GM18873 (cell line): ENCODE data around the gene SETD5.

Experiments
- ATAC-seq: cut with Tn5 transposase; IDR thresholded peaks from one replicate; pipeline ENCODE4 v1.9.1; 2021; ENCODE audit warnings: mild to moderate bottlenecking, moderate library complexity, moderate number of reproducible peaks; ENCODE audit not compliant: unreplicated experiment, low FRiP score

SETD5 gene

DNA sequence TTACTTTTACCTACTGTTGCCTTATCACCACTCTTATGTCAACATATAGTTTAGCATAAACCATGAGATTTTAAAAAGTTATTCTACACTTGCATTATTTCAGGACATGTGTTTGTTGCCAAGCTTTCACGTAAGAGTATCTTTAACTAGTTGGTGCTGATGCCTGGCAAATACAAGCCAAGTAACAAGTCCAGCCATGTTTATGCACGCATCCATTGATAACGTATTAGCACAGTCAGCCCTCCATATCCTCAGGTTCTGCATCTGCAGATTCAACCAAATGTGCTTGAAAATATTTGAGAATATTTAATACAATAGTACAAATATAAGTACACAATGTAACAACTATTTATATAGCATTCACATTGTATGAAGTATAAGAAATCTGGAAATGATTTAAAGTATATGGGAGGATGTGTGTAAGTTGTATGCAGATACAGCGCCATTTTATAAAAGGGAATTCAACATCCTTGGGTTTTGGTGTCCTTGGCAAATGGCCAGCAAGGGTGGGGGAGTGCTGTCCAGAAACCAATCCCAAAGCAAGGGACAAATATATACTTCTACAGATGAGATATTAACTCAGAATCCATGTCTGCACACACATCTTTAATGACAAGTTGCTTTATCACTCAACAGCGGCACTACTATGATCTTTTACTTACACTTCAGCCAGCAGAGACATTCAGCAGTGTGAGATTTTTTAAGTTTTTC is 8.7 kb upstream of the SETD5 start:
- ATAC-seq = no peak

DNA sequence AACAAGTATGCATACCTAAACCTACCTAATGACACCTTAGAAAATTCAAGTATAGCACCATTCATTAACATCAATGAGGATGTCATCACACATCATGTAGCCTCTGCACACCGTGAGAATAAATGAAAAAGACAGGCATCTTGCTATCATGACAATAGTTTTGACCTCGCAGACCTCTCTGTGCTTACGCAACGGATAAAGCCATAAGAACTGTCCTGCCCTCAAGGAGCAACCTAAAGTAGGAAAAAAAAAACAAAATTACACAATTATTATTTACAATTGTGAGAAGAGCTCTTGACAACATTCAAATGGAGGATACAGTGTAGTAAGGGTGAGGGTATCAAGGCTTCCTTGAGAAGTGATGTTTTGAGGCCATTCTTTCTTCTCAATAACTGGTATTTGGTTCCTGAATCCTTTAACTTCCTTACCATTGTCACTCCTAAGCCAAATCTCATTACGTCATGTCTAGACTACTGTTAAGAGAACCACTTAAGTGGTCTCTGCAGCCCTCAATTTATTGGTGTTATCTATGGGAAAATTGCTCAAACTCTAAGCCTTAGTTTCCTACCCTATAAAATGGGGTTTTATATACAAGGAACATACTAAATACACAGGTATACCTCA is 7.0 kb upstream of the SETD5 start:
- ATAC-seq = no peak

DNA sequence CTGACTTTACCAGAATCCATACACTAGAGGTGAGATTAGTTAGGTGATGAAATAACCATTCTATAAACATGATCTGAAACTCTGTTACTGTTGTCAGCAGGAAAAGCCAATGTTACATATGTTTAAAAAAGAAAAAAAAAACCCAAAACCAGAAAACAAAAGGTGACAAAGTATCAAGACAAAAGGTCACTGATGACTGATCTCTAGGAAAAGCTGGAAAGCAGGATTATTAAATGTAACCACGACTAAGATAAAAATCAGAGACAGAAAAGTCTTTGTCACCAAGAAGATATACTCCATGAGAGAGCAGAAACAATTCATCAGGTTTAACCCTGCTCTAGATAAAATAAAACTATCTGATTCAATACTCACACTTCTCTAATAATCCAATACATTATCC is 5.4 kb upstream of the SETD5 start:
- ATAC-seq = no peak

DNA sequence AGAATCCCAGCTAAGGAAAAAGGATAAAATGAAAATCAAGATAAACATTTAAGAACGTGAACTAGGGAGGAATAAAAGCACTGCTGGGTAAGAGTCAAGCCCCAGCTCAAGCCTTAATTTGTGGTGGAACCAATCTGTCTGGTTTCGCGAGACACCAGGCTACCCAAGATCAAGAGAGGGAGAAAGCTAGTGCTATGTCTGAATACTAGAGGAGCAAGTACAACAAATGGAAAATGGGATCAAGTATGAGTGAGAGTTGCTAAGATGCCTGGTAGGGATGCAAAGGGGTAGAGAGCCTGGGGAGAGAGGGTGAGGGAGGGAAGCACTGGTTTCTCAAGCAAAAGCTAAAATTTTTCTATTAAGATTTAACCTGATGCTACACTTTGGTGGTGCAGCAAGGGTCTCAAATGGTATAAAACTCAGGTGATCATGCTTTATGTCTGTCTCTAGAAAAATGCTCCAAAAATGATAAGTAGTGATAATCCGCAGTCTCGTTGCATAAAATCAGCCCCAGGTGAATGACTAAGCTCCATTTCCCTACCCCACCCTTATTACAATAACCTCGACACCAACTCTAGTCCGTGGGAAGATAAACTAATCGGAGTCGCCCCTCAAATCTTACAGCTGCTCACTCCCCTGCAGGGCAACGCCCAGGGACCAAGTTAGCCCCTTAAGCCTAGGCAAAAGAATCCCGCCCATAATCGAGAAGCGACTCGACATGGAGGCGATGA is 1.7 kb upstream of the SETD5 start:
- no peak for ATAC-seq

DNA sequence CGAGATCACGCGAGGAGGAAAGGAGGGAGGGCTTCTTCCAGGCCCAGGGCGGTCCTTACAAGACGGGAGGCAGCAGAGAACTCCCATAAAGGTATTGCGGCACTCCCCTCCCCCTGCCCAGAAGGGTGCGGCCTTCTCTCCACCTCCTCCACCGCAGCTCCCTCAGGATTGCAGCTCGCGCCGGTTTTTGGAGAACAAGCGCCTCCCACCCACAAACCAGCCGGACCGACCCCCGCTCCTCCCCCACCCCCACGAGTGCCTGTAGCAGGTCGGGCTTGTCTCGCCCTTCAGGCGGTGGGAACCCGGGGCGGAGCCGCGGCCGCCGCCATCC is 1.1 kb upstream of the SETD5 start:
- ATAC-seq = peak; percentile 21

- ATAC-seq = peak; percentile 71
Observed at GRCh38 chr3:9396632-9397331, 633 bp upstream of the SETD5 start.

- ATAC-seq = no peak
Observed at GRCh38 chr3:9397906-9398699, 688 bp downstream of the SETD5 start.

DNA sequence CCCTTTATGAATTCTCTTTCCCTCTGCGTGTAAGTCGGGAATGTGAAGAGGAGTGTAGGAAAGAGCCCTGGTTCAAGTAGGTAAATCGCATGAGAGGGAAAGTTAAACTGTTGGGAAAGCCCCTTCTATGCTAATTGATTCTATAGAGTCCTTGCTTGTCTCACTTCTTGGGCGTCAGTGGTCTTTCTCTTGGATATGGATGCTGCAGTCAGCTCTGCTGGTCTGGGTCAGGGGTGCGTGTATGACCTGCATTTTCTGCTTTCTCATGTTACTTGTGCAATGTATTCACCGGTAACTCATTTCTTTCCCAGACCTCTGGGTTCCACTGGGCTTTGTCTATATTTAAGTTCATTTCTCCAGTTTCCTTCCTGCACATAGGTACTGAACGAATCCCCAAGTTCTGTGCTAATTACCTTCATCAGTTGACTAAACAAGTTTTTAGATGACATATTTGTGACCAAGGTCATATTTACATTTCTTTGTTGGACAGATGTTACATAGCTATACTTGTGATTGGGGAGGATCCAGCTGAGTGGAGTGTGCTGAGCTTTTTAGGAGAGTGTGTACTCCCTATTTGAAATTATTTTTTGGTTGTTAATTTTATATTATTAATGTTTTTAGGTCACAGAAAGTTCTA is 1.4 kb downstream of the SETD5 start:
- no peak for ATAC-seq

DNA sequence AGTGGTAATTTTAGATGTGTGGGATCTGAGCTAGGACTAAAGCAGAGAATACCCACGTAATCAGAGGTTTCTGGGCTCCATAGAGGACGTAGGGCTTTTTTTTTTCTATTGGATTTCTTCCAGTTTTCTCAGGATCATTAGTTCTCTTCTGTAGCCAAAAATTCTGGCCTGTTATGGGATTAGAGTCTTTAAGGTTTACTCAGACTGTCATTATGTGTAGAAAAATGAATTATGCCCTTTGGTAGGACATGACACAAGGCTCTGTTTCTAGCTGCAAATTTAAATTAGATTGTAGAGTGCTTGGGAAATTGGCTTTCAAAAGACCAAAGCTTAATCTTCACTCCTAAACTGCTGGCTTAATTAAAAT is 1.9 kb downstream of the SETD5 start:
- ATAC-seq = no peak

DNA sequence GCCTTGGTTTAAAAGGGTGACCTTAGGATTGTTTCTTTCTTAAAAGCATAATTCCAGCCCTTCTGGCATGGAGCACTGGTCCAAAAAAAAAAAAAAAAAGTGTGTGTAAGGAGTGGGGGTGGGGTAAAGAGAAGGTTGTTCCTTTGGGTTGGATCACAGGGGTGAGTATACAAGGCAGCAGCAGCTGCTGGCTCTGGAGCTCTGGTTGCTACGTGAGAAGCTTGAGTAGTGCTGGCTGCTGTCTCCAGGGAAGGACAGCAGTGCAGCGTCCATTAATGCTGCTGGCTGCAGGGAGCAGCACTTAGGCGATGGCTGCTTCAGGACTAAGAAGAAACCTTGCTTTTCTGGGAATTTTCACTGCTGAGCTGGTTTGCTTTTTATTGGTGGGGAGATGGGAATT is 2.3 kb downstream of the SETD5 start:
- no peak for ATAC-seq

- no peak for ATAC-seq
Observed at GRCh38 chr3:9400616-9401015, 3.2 kb downstream of the SETD5 start.

DNA sequence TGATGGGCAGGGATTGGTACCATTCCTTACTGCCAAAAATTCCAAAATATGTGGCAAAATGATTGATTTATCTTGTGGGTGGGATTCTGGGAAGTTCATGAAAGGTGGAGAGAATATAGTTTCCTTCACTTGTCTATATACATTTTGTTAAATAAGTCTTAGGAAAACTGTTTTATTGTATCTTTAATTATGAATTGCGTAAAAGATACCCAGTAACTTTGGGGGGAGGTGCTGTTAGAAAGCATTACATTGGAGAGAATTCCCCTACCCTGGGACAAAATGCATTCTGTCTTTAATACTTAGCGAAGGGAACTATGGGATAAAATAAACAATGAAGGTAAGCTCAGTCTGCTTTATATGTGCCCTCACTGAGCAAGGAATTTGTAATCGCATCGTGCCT is 4.6 kb downstream of the SETD5 start:
- ATAC-seq = no peak

- no peak for ATAC-seq
Observed at GRCh38 chr3:9402410-9403228, 5.2 kb downstream of the SETD5 start.

- no peak for ATAC-seq
Observed at GRCh38 chr3:9403463-9403862, 6.0 kb downstream of the SETD5 start.

GRCh38 chr3:9404680-9405079 is 7.3 kb downstream of the SETD5 start:
- ATAC-seq = no peak

DNA sequence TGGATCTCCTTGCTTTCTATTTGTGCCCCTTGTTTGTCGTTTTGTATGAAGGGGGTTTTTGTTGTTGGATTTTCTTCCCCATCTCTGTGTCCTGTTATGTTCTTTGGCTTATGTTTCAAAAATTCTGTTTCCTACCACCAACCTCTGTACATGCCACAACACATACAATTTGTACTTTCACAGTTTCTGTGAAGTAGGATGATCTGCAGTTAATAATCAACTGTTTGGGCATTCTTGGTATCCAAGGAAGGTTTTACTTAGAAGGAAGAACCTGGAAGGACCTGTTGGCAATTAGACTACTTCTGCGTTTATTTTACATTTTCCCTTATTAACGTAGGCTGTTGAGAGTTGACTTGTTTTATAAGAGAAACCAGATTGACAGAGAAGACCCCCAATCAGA is 8.3 kb downstream of the SETD5 start:
- ATAC-seq = no peak

DNA sequence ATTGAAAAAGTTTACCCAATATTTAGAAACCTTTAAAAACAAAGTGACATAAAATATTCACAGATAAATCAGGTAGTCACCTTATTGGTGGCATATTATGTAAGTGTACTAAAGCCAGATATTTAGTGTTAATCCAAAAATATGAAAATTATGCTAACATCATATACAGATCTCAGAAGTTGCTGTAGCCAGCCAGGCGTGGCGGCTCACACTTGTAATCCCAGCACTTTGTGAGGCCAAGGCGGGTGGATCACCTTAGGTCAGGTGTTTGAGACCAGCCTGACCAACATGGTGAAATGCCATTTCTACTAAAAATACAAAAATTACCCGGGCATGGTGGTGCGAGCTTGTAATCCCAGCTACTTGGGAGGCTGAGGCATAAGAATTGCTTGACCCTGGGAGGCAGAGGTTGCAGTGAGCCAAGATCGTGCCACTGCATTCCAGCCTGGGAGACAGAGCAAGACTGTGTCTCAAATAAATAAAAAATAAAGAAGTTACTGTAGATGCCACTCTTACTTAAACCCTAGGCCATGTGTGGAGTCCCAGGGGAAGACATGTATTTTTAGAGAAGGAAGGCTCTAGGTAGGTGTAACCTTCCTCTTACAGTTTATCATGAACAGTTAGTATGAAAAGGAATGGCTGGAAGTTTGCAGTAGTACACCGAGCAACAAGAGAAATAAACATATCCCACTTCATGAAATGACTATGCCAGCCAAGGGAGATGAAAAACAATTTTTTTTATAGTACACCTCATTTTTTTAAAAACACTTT is 9.6 kb downstream of the SETD5 start:
- no peak for ATAC-seq

DNA sequence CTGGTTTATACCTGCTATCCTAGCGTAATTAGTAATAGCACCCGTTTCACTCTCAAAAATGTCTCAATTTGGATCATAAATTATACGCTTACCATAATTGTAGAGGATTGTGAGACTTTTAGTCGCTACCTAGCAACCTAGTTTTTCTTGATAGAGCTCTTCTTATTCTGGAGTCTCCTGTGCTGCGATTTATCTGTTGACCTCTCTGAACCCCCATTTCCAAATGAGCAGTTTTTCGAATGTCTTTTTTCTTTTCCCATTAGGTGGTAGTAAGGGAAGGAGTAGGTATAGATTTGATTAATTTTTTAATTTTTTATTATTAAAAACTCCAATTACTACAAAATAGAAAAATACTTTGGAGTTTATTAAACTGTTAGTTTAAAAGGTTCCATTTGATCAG is 10.6 kb downstream of the SETD5 start:
- ATAC-seq = no peak

DNA sequence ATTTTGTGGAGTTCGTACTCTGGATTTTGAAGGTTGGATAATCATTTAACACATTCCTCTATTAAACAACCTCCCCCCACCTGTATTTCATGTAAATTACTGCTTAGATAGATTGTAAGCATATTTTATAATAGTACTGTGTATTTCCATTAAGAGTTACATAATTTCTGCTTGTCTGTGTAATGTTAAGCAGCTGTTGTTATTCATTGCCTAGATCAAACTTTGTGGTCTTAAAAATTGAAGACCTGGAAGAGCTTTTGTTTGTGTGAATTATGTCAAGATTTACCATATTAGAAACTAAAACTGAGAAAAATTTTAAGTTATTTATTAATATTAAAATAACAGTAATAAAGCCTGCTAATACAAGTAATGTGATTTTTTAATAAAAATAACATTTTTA is 11.1 kb downstream of the SETD5 start:
- ATAC-seq = no peak
